Epithelial cell of proximal tubule (primary cell): ENCODE measurements around the gene DGKI. TPM values are rescaled to one million over a fixed set of nuclear protein-coding genes. Genes with fewer than 3 reads are reported as not detected.
A peak's percentile ranks its signal among the peaks of the same experiment; 100 is the strongest.
"Not testable (repeated sequence)": the region's sequence is repeated elsewhere in the genome, so short reads cannot be mapped to it uniquely, and the experiment has no call there.

Source experiments
- DNase-seq: peaks from one replicate; pipeline ENCODE4 v3.0.0-alpha.2; 2011; ENCODE audit warnings: low read depth
- H3K4me3 ChIP-seq: 2 replicates; pipeline ENCODE4 v1.5.1; 2011; ENCODE audit warnings: low read depth, mild to moderate bottlenecking, low read length
- total RNA-seq: library from RNA; depleted of rRNA; stranded (reverse); fragments of >200 nt; gene quantifications from 2 replicates; pipeline ENCODE4 v1.2.3, GENCODE V29; 2015
- TF ChIP-seq, protein P1 (sequence below): conservative IDR thresholded peaks from 2 replicates; pipeline ENCODE4 v1.5.1; 2012; ENCODE audit warnings: low read depth, mild to moderate bottlenecking, low read length

The DGKI gene
- total RNA-seq, 1 donor from 2014 or later, result 0.69 TPM

DNA sequence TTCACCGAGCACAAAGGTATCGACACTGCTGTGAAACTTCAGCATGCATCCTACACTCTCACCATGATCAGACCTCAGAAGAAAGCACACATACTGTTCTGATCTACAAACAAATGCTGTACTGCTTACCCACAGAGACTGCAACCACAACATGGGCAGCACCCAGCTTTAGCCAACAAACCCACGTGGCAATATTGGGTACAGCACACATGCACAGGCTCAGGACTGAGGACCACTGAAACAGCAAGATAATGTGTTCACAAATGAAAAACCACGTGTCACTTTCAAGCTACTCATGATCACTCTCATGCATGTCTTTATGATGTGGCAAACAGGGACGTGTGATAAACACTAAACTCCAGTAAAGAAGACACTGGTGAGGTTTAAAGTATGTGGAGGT lies 383.9 kb downstream of the DGKI start:
- TF ChIP-seq, protein P1, sequence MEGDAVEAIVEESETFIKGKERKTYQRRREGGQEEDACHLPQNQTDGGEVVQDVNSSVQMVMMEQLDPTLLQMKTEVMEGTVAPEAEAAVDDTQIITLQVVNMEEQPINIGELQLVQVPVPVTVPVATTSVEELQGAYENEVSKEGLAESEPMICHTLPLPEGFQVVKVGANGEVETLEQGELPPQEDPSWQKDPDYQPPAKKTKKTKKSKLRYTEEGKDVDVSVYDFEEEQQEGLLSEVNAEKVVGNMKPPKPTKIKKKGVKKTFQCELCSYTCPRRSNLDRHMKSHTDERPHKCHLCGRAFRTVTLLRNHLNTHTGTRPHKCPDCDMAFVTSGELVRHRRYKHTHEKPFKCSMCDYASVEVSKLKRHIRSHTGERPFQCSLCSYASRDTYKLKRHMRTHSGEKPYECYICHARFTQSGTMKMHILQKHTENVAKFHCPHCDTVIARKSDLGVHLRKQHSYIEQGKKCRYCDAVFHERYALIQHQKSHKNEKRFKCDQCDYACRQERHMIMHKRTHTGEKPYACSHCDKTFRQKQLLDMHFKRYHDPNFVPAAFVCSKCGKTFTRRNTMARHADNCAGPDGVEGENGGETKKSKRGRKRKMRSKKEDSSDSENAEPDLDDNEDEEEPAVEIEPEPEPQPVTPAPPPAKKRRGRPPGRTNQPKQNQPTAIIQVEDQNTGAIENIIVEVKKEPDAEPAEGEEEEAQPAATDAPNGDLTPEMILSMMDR, result no peak
- H3K4me3 ChIP-seq, result no peak overlapping the region
- DNase-seq, result no peak

DNA sequence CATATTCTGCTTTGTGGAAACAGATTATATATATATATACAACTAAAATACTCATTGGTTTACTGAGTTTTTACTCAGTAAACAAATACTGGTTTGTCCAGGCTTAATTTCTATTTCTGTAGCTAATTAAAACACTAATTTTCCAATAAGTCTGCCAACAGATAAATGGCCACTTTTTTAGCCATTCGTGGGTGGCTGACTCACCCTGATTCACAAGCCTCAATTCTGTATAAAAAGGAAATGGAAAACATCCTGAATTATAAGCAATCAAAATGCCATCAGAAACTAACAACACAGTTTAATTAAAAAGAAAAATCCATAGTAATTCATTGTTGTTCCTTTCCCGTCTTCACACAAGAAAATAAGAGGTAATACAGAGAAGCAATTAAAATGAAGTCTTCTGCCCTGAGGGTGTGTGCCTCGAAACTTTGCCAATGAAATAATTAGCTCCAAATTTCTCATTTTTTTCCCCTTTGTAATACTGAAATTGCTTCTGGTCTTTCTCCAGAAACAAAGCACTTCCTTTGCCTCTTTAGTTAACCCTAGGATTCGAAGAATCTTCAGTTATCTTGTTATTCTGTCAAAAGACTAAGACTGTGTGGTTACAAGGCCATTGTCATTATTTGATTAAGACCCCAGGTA lies 384.6 kb downstream of the DGKI start:
- DNase-seq, result no peak
- H3K4me3 ChIP-seq, result no peak overlapping the region
- TF ChIP-seq, protein P1, result no peak

DNA sequence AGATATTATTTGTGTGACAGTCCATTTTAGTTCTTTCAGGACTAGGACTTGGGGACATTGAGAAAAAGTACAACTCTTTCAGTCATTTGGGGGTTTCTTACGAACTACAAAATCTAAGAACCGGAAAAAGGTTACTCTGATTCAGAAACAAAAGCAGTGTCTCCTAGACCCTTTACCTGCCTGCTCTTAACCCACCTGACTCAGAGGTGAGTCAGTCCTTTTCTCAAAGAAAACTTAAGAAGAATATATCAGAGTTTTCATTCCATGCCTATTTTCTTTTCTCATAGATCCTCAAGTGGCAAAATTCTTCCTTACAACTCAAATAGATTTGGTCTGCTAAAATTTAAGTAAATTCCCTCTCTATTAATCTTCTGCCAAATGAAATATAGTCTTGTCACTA lies 388.4 kb downstream of the DGKI start:
- no peak overlapping the region for H3K4me3 ChIP-seq
- TF ChIP-seq, protein P1, result no peak
- DNase-seq, result no peak

DNA sequence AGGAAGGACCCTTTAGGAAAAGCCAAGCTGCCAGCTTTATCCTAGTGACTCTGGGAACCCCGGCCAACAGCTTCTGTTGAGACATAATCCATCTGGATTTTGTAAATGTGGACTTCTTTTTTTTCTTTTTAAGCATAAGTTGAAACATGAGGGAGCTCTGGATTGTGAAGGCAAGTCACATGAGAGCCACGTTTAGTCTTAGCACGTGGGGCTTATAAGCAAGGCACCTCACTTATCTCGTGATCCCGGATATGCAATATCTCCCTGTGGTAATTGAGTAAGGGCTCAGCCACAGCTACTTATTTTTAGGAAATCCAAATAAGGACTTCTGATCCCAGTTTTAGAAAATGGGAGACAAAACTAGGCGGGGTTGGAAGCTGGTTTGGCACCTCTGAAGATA lies 392.0 kb downstream of the DGKI start:
- no peak for DNase-seq
- TF ChIP-seq, protein P1, result no peak
- H3K4me3 ChIP-seq, result no peak overlapping the region

DNA sequence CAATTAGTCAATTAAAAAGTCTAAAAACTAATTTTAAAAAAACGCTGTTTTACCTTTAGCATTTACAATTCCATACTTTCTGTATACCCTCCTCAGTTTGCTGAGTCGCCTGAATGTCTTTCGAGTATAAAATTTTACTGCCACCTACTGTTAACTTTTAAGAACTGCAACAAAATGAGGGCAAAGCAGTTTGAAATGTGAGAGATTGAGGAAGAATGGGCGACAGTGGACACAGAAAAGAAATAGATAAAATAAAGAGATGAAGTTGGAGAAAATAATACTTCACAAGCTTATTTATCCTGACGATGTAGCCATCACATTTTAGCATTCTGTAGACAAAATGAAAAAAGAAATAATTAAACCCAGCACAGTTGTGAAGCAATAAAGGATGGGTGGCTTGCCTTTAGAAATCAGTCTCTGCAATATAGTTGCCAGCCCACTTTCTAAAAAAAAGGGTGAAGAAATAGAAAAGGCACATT lies 392.5 kb downstream of the DGKI start:
- H3K4me3 ChIP-seq, result no peak overlapping the region
- DNase-seq, result no peak
- TF ChIP-seq, protein P1, result peak; percentile 73

DNA sequence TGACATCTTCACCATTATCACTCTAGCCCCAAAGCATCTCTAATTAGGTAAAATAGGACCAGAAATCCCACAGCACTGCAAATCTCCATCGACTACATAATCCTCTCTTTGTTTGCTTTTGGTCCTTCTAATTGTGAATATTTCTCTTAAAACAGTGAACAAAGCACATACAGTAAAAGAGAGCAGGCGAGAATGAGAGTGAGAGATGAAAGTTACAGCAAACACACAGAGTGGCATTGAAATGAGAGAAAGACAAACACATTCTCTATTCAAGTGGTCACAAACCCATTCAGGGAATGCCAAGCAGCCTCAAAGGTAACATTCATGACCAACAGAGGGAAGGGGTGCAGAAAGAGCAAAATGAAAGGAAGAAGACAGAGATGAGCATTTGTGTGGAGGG lies 393.4 kb downstream of the DGKI start:
- TF ChIP-seq, protein P1, result no peak
- no peak for DNase-seq

DNA sequence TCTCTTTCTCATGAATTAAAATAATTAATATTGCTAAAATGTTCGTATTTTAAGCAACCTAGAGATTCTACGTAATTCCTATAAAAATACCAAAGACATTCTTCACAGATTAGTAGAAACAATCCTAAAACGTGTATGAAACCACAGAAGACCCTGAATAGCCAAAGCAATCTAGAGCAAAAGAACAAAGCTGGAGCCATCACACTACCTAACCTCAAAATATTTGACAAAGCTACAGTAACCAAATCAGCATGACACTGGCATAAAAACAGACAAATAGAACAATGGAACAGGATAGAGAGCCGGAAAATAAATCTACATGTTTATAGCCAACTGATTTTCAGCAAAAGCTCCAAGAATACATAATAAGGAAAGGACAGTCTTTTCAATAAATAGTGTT lies 397.8 kb downstream of the DGKI start:
- H3K4me3 ChIP-seq, result no peak overlapping the region
- no peak for DNase-seq
- TF ChIP-seq, protein P1, result no peak

More for the DNA sequence above, 393.4 kb downstream of the DGKI start:
- H3K4me3 ChIP-seq, result no peak overlapping the region

DNA sequence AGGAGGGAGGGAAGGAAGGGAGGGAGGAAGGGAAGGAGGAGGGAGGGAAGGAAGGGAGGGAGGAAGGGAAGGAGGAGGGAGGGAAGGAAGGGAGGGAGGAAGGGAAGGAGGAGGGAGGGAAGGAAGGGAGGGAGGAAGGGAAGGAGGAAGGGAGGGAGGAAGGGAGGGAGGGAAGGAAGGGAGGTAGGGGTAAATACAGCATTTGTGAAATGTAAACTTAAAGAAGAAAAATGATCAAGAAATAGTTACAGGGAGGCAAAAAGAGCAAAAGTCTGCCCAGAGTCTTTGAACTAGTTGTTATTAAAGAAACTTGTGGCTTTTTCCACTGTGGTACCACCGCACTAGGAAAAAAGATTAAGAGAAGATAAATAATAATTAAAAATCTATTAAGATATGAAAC lies 398.2 kb downstream of the DGKI start:
- not testable (repeated sequence) for DNase-seq, H3K4me3 ChIP-seq
